PC-9 (cell line): Measurements from ENCODE around the gene CHMP3. TPM values are rescaled to one million over a fixed set of nuclear protein-coding genes. Genes with fewer than 3 reads are reported as not detected.

Experiments
- BruUV-seq: library from RNA; stranded (reverse); fragments of 400-500 nt; replicated peaks from 2 replicates; lab custom pipeline; 2021; lab: Mats Ljungman, UMichigan
- CTCF ChIA-PET: fragments of 300-600 bp; sonication (Branson Sonifier 250); formaldehyde crosslinking; loops from one replicate; lab custom pipeline; 2022; ENCODE audit warnings: antibody characterized with exemption; lab: Charles Lee
- POLR2A ChIA-PET: fragments of 300-600 bp; sonication (Branson Sonifier 250); formaldehyde crosslinking; loops from one replicate; lab custom pipeline; 2022; ENCODE audit warnings: antibody characterized with exemption; ENCODE audit not compliant: unreplicated experiment; lab: Charles Lee
- DNase-seq, 2 experiments: peaks; one replicate each; pipeline versions ENCODE4 v3.0.0 to v3.0.0-alpha.2; 2015 to 2022; ENCODE audit warnings: mixed read lengths in 1 of 2
- H2AFZ ChIP-seq: fragments of 200-600 bp; sonication (generic); 2 replicates; pipeline ENCODE4 v1.8.1; 2017; ENCODE audit warnings: antibody characterized with exemption
- H3F3A ChIP-seq: fragments of 200-600 bp; sonication (generic); 2 replicates; pipeline ENCODE4 v1.8.1; 2017; ENCODE audit warnings: antibody characterized with exemption, mild to moderate bottlenecking, low read depth; ENCODE audit not compliant: insufficient read depth
- H3K27ac ChIP-seq: fragments of 200-600 bp; sonication (generic); 2 replicates; pipeline ENCODE4 v1.6.1; 2016; ENCODE audit warnings: mixed run types
- H3K27me3 ChIP-seq: fragments of 200-600 bp; sonication (generic); 2 replicates; pipeline ENCODE4 v1.6.1; 2016; ENCODE audit warnings: low read depth, mixed run types; ENCODE audit not compliant: insufficient read depth
- H3K36me3 ChIP-seq: fragments of 200-600 bp; sonication (generic); 2 replicates; pipeline ENCODE4 v1.6.1; 2016; ENCODE audit warnings: low read depth, mixed run types
- H3K4me1 ChIP-seq: fragments of 200-600 bp; sonication (generic); replicated peaks from 2 replicates; pipeline ENCODE4 v1.6.1; 2016; ENCODE audit warnings: mixed run types; ENCODE audit not compliant: insufficient read depth
- H3K4me2 ChIP-seq: fragments of 200-600 bp; sonication (generic); 2 replicates; pipeline ENCODE4 v1.6.1; 2017; ENCODE audit warnings: mixed run types
- H3K4me3 ChIP-seq: fragments of 200-600 bp; sonication (generic); 2 replicates; pipeline ENCODE4 v1.6.1; 2016; ENCODE audit warnings: mixed run types
- H3K79me2 ChIP-seq: fragments of 200-600 bp; sonication (generic); 2 replicates; pipeline ENCODE4 v1.6.1; 2017; ENCODE audit warnings: low read depth, mixed run types
- H3K9me2 ChIP-seq: fragments of 200-600 bp; sonication (generic); 2 replicates; pipeline ENCODE4 v1.8.1; 2017; ENCODE audit warnings: mild to moderate bottlenecking; ENCODE audit not compliant: insufficient read depth
- H3K9me3 ChIP-seq: fragments of 200-600 bp; sonication (generic); 2 replicates; pipeline ENCODE4 v1.8.1; 2016; ENCODE audit warnings: low read depth; ENCODE audit not compliant: insufficient read depth
- H4K20me1 ChIP-seq: fragments of 200-600 bp; sonication (generic); 2 replicates; pipeline ENCODE4 v1.8.1; 2017; ENCODE audit not compliant: insufficient read depth
- CTCF ChIP-seq: fragments of 200-600 bp; sonication (generic); conservative IDR thresholded peaks from 2 replicates; pipeline ENCODE4 v1.6.1; 2017; ENCODE audit warnings: mixed run types, antibody characterized with exemption, mild to moderate bottlenecking, moderate library complexity
- EZH2 ChIP-seq: fragments of 200-600 bp; sonication (generic); IDR thresholded peaks from 2 replicates; pipeline ENCODE4 v1.8.0; 2017; ENCODE audit warnings: antibody characterized with exemption, low read depth
- intact Hi-C: fragments of 100-400 bp; cut with micrococcal nuclease; formaldehyde crosslinking; loops from one replicate; pipeline ENCODE4 v1.10.0; 2022; ENCODE audit not compliant: unreplicated experiment
- total RNA-seq: library from RNA; stranded (reverse); gene quantifications from 2 replicates; pipeline ENCODE4 v1.2.3, GENCODE V29; 2021

Gene CHMP3
- total RNA-seq, 1 experiment from 2014 or later = 108 TPM

- intact Hi-C loops = no loop called here
- peaks cover 5% of the 10 kb centered on the region; the same call in 1 of the 2 replicates for H3F3A ChIP-seq
- no peak overlapping the region for H3K4me2 ChIP-seq
- no peak overlapping the region for H2AFZ ChIP-seq
- POLR2A ChIA-PET = no interaction called here
- no peak overlapping the region for H3K27ac ChIP-seq
- no TSS peak for BruUV-seq
- peaks cover 34% of the 10 kb centered on the region for H3K36me3 ChIP-seq
- H3K4me3 ChIP-seq = no peak overlapping the region
- TF ChIP-seq CTCF (no peak), EZH2 (no peak)
- H4K20me1 ChIP-seq = no peaks in the 10 kb centered on the region
- DNase-seq = no peak
- CTCF ChIA-PET = no interaction called here
- no peaks in the 10 kb centered on the region for H3K9me2 ChIP-seq
- no peaks in the 10 kb centered on the region for H3K79me2 ChIP-seq
- H3K4me1 ChIP-seq = no peaks in the 10 kb centered on the region
- no peaks in the 10 kb centered on the region for H3K9me3 ChIP-seq
- H3K27me3 ChIP-seq = no peaks in the 10 kb centered on the region
Observed at GRCh38 chr2:86464652-86465051, 98.6 kb downstream of the CHMP3 start.

- no peaks in the 10 kb centered on the region for H4K20me1 ChIP-seq
- DNase-seq = no peak
- H3K79me2 ChIP-seq = no peaks in the 10 kb centered on the region
- H3K9me2 ChIP-seq = no peaks in the 10 kb centered on the region
- no peaks in the 10 kb centered on the region for H3K27me3 ChIP-seq
- H3K36me3 ChIP-seq = peaks cover 40% of the 10 kb centered on the region
- H2AFZ ChIP-seq = no peak overlapping the region
- TF ChIP-seq EZH2 (no peak), CTCF (no peak)
- H3F3A ChIP-seq = peaks cover 5% of the 10 kb centered on the region; the same call in 1 of the 2 replicates
- no peak overlapping the region for H3K4me2 ChIP-seq
- intact Hi-C loops = no loop called here
- no peaks in the 10 kb centered on the region for H3K4me1 ChIP-seq
- POLR2A ChIA-PET = no interaction called here
- no peak overlapping the region for H3K27ac ChIP-seq
- CTCF ChIA-PET = no interaction called here
- no peak overlapping the region for H3K4me3 ChIP-seq
- no peaks in the 10 kb centered on the region for H3K9me3 ChIP-seq
- no TSS peak for BruUV-seq
Observed at GRCh38 chr2:86461042-86461743, 102.0 kb downstream of the CHMP3 start.

GRCh38 chr2:86455181-86455580, 108.1 kb downstream of the CHMP3 start:
- Histone ChIP-seq H3K4me3 (no peak overlapping the region), H3K36me3 (peaks cover 51% of the 10 kb centered on the region), H3K9me2 (no peaks in the 10 kb centered on the region), H3K9me3 (no peaks in the 10 kb centered on the region), H3F3A (peaks cover 16% of the 10 kb centered on the region; the same call in 1 of the 2 replicates), H3K27ac (no peak overlapping the region), H3K4me1 (peaks cover 17% of the 10 kb centered on the region; the same call in 1 of the 2 replicates), H3K4me2 (no peak overlapping the region), H2AFZ (no peak overlapping the region), H4K20me1 (no peaks in the 10 kb centered on the region), H3K79me2 (no peaks in the 10 kb centered on the region), H3K27me3 (no peaks in the 10 kb centered on the region)
- BruUV-seq = no TSS peak
- POLR2A ChIA-PET = interaction anchor here (0.7 kb wide), 1 partner anchor 349 kb away, joined by 5 read pairs; the partner anchor contains the start of gene POLR1A
- no peak for DNase-seq
- CTCF ChIA-PET = interaction anchor here (0.7 kb wide), 1 partner anchor 413 kb away, joined by 3 read pairs; no protein-coding TSS in a partner anchor
- no peak for TF ChIP-seq CTCF
- intact Hi-C loops = no loop called here
